Measurements from ENCODE around the gene SDK2. TPM values are rescaled to one million over a fixed set of nuclear protein-coding genes. Genes with fewer than 3 reads are reported as not detected.

The SDK2 gene
- total RNA-seq, 2 donors from 2014 or later, result 1.5 to 5.6 TPM

DNA sequence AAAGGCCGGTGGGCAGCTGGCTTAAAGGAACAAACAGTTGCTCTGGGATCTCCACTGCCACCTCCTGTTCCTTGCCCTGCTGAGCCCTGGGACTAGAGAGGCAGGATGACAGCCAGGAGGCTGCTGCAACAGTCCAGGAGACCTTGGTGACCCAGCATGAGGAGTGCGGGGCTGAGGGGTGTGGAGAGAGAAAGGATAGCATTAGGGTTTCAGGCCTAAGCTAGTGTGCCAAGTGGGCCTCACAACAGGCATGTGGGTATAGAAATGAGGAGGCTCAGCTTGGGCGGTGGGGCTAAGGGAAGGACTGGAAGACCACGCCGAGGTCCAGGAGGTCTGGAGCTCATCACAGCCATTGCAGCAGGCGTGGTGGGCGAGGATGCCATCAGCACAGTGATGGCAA, 39.8 kb downstream of the SDK2 start:
- no peak for DNase-seq (ENCODE audit: low spot score)
- Histone ChIP-seq H3K27me3 (no peaks in the 10 kb centered on the region), H3K36me3 (no peaks in the 10 kb centered on the region), H3K4me1 (peaks cover 0 to 5% of the 10 kb centered on the region in 2 donors), H3K4me3 (no peak overlapping the region), H3K27ac (no peak overlapping the region), H3K9me3 (no peaks in the 10 kb centered on the region)
- TF ChIP-seq, protein P1, sequence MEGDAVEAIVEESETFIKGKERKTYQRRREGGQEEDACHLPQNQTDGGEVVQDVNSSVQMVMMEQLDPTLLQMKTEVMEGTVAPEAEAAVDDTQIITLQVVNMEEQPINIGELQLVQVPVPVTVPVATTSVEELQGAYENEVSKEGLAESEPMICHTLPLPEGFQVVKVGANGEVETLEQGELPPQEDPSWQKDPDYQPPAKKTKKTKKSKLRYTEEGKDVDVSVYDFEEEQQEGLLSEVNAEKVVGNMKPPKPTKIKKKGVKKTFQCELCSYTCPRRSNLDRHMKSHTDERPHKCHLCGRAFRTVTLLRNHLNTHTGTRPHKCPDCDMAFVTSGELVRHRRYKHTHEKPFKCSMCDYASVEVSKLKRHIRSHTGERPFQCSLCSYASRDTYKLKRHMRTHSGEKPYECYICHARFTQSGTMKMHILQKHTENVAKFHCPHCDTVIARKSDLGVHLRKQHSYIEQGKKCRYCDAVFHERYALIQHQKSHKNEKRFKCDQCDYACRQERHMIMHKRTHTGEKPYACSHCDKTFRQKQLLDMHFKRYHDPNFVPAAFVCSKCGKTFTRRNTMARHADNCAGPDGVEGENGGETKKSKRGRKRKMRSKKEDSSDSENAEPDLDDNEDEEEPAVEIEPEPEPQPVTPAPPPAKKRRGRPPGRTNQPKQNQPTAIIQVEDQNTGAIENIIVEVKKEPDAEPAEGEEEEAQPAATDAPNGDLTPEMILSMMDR (IDR thresholded peaks at IDR 0.05), result no peak

DNA sequence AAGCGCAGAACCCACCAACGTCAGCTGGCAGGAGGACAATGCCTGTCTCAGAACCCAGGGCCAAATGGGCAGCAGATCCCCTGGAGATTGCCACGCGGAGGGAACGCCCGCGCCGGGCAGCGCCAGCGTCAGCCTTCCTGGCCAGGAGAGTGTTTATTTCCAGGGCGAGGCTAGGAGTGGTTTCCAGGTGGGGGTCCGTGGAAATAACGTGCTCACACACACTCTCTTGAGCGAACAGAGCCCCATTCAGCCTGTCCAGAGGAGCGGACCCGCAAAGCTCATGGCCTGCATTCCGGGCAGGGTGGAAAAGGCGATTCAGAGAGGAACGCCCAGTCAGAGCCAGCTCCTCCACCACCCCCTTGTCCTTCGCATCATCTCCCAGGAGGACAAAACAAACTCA, 40.3 kb downstream of the SDK2 start:
- peaks cover 0 to 5% of the 10 kb centered on the region in 2 donors for H3K4me1 ChIP-seq
- TF ChIP-seq, protein P1 (IDR thresholded peaks at IDR 0.05), result no peak
- H3K9me3 ChIP-seq, result no peaks in the 10 kb centered on the region
- no peak overlapping the region for H3K4me3 ChIP-seq
- no peak for DNase-seq (ENCODE audit: low spot score)
- no peak overlapping the region for H3K27ac ChIP-seq
- no peaks in the 10 kb centered on the region for H3K36me3 ChIP-seq
- no peaks in the 10 kb centered on the region for H3K27me3 ChIP-seq

DNA sequence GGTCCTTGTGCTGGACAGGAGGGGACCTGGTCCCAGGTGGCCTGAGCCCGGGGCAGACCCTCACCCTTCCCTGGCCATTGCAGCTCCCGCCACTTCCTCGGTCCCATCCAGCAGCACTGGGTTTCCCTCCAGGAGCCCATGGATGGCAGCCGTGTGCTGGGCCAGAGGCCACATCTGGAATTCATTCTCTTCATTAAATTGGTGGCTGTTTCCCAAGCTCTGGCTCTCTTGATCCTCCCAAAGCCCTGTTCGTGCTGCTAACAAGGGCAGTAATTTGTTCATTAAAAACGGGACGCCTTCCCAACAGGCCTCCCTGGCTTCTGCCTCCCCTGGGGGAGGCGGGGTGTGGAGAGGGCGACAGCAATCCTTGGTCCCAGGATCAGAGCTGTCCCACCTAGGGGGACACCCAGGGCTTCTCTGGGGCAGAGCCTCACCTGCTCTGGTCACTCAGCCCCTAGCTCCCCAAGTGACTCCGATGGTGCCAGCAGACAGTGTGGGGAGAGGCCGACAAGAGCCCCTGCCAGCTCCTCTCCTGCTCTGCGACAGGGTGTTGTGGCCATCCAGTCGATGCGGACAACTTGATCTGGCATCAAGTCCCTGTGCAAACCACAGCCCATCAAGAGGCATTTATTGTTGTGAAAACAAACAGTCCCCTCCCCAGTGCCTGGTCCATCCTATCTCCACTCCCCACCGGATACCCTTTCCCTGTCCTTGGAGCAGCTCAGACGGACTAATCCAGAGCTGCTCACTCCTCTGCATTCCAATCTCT, 44.0 kb downstream of the SDK2 start:
- no peak overlapping the region for H3K27ac ChIP-seq
- no peaks in the 10 kb centered on the region for H3K9me3 ChIP-seq
- no peaks in the 10 kb centered on the region for H3K27me3 ChIP-seq
- TF ChIP-seq, protein P1 (IDR thresholded peaks at IDR 0.05), result no peak
- H3K4me1 ChIP-seq, result peaks cover 0 to 5% of the 10 kb centered on the region in 2 donors
- DNase-seq (ENCODE audit: low spot score), result no peak
- H3K36me3 ChIP-seq, result no peaks in the 10 kb centered on the region
- no peak overlapping the region for H3K4me3 ChIP-seq

DNA sequence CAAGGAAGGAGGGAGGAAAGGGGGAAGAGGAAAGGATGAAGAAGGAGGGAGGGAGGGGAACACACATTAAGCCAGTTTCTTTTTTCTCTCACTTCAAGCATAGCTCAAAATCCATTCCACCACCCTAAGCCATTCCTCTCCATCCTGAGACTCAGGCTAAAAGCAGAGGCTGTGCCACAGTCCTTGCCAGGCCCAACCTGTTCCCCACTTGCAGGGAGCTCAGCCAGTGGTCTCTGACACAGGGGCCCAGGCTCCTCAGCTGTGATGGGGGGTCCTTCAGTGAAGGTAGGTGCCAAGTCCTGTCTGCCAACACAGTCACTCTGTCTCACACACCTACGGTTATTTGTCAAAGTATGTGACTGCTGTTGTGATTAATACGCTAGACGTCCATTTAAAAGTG, 44.6 kb downstream of the SDK2 start:
- DNase-seq (ENCODE audit: low spot score), result no peak
- peaks cover 0 to 5% of the 10 kb centered on the region in 2 donors for H3K4me1 ChIP-seq

DNA sequence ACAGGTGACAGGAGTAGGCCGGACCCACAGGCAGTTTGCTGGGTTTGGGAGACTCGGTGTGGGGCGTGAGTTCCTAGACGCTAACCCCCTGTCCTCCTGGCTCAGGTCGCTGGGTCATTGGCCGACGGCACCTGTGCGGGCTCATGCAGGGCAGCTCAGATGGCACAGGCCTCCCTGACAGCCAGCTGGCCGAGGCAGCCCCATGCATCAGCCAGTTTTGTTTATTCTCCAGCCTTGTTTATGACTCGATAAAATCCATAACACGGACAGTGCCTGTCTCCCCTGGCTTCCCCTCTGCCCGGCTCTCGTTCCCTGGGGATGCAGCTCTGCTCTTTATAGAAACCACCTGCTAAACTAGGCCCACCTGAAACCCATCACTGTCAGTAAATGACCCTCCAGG, 46.0 kb downstream of the SDK2 start:
- Histone ChIP-seq H3K27ac (no peak overlapping the region), H3K27me3 (no peaks in the 10 kb centered on the region), H3K4me1 (peaks cover 0 to 5% of the 10 kb centered on the region in 2 donors), H3K36me3 (no peaks in the 10 kb centered on the region), H3K9me3 (no peaks in the 10 kb centered on the region), H3K4me3 (no peak overlapping the region)
- TF ChIP-seq, protein P1 (IDR thresholded peaks at IDR 0.05), result no peak
- DNase-seq (ENCODE audit: low spot score), result no peak

More for the DNA sequence above, 44.6 kb downstream of the SDK2 start:
- no peaks in the 10 kb centered on the region for H3K27me3 ChIP-seq
- H3K9me3 ChIP-seq, result no peaks in the 10 kb centered on the region
- H3K4me3 ChIP-seq, result no peak overlapping the region
- TF ChIP-seq, protein P1 (IDR thresholded peaks at IDR 0.05), result no peak
- no peak overlapping the region for H3K27ac ChIP-seq
- H3K36me3 ChIP-seq, result no peaks in the 10 kb centered on the region

DNA sequence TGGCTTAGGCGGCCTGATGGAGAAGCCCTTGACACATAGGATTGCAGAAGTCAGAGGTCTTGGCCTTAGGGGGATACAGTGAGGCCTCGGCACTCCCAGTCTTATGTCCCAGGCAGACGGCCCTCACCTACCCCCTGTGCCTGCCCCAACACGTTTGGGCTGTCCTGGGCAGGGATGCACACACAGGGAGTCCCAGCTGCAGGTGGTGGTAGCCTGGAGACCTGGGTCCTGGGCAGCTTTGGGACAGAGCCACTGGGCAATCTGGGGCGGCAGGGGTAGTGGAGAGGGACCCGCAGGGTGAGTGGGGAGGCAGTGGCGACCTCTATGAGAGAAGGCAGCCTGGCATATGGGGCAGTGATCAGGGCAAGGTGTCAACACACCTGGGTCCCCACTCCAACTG, 48.3 kb downstream of the SDK2 start:
- TF ChIP-seq, protein P1 (IDR thresholded peaks at IDR 0.05), result no peak
- no peak for DNase-seq (ENCODE audit: low spot score)
- no peaks in the 10 kb centered on the region for H3K27me3 ChIP-seq
- no peak overlapping the region for H3K27ac ChIP-seq
- H3K9me3 ChIP-seq, result no peaks in the 10 kb centered on the region
- peaks cover 0 to 11% of the 10 kb centered on the region in 2 donors for H3K4me1 ChIP-seq
- no peak overlapping the region for H3K4me3 ChIP-seq
- H3K36me3 ChIP-seq, result no peaks in the 10 kb centered on the region

Data from right atrium auricular region (tissue), 2 donors.